ENCODE results near the gene AP4M1.

The AP4M1 gene

GRCh38 chr7:100152937-100153666, 51.7 kb downstream of the AP4M1 start:
- Histone ChIP-seq H3K36me3 (ENCODE audit: control insufficient read depth in 4 of 4, insufficient read depth in 4 of 4, low read length in 3 of 4) (peaks cover 4 to 40% (median 27%) of the 10 kb centered on the region in 4 experiments), H3K27ac (ENCODE audit: insufficient read depth in 1 of 2, low read depth in 1 of 2, low read length in 2 of 2, poor library complexity in 1 of 2, severe bottlenecking in 2 of 2) (no peak overlapping the region), H3K4me3 (ENCODE audit: control insufficient read depth in 1 of 7, extremely low read depth in 1 of 7, insufficient read depth in 4 of 7, low read depth in 2 of 7, low read length in 6 of 7) (no peak overlapping the region), H3K9me3 (ENCODE audit: control extremely low read depth in 1 of 5, control insufficient read depth in 4 of 5, insufficient read depth in 2 of 5, low read depth in 1 of 5, low read length in 4 of 5) (no peaks in the 10 kb centered on the region), H3K4me1 (ENCODE audit: control extremely low read depth in 1 of 4, control insufficient read depth in 4 of 4, insufficient read depth in 4 of 4, low read length in 3 of 4) (peaks cover 9 to 51% (median 39%) of the 10 kb centered on the region in 4 experiments), H3K27me3 (replicated peaks in 2 of 5; ENCODE audit: control insufficient read depth in 4 of 5, insufficient read depth in 5 of 5, low read length in 4 of 5) (no peaks in the 10 kb centered on the region)
- 96% methylated on average over 12 of the region's 18 CpGs for WGBS (ENCODE audit: insufficient coverage)
- ChIA-PET CTCF (interaction anchor here (0.6 to 1.1 kb wide), 6 partner anchors 14 to 150 kb away, joined by 3 to 6 read pairs (median 3); no protein-coding TSS in a partner anchor), POLR2A (no interaction called here)
- no peak for DNase-seq

DNA sequence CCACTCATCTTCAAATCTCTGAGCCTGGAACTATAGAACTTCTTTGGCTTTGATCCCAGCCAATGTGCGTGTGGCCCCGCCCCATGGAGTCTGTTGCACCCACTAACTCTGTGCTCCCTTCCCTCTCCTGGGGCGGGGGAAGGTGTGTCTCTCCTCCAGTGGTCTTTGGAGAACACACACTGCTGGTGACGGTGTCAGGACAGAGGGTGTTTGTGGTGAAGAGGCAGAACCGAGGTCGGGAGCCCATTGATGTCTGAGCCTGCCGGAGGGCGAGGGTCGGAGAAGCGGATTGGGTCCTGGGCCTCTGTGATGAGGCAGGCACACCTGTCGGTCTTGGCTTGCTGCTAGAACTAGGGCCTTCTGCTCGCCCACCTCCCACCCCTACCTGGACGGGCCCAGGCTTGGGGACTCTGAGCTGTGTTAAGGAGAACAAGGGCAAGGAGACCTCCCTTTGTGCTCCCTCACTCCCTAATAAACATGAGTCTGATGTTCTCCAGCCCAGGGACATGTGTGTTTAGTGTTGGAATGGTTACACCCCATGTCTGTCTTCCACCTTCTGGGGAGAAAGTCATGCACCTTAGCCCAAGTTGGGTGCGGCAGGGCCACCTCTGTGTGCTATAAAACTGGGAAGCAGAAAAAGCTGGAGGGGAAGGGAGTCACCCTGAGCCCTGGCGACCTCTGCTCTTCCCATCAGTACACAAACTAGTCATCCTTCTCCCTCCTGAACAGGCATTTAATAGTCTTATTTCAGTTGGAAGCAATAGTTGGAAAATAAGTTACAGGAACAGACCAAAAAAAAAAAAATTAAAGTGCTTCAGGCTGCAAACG, 52.5 kb downstream of the AP4M1 start:
- no peaks in the 10 kb centered on the region for H3K27me3 ChIP-seq (replicated peaks in 2 of 5; ENCODE audit: control insufficient read depth in 4 of 5, insufficient read depth in 5 of 5, low read length in 4 of 5)
- WGBS (ENCODE audit: insufficient coverage) = 89% methylated on average over 10 of the region's 16 CpGs
- no peak overlapping the region for H3K4me3 ChIP-seq (ENCODE audit: control insufficient read depth in 1 of 7, extremely low read depth in 1 of 7, insufficient read depth in 4 of 7, low read depth in 2 of 7, low read length in 6 of 7)
- no peak for DNase-seq
- peaks cover 4 to 40% (median 27%) of the 10 kb centered on the region in 4 experiments for H3K36me3 ChIP-seq (ENCODE audit: control insufficient read depth in 4 of 4, insufficient read depth in 4 of 4, low read length in 3 of 4)
- H3K27ac ChIP-seq (ENCODE audit: insufficient read depth in 1 of 2, low read depth in 1 of 2, low read length in 2 of 2, poor library complexity in 1 of 2, severe bottlenecking in 2 of 2) = no peak overlapping the region
- ChIA-PET CTCF (interaction anchor here (0.6 to 4.6 kb wide), 4 partner anchors 13 to 79 kb away, joined by 3 to 21 read pairs (median 4); no protein-coding TSS in a partner anchor), POLR2A (no interaction called here)
- peaks cover 9 to 49% (median 36%) of the 10 kb centered on the region in 4 experiments for H3K4me1 ChIP-seq (ENCODE audit: control extremely low read depth in 1 of 4, control insufficient read depth in 4 of 4, insufficient read depth in 4 of 4, low read length in 3 of 4)
- no peaks in the 10 kb centered on the region for H3K9me3 ChIP-seq (ENCODE audit: control extremely low read depth in 1 of 5, control insufficient read depth in 4 of 5, insufficient read depth in 2 of 5, low read depth in 1 of 5, low read length in 4 of 5)

GRCh38 chr7:100154651-100155491, 53.4 kb downstream of the AP4M1 start:
- H3K27me3 ChIP-seq (replicated peaks in 2 of 5; ENCODE audit: control insufficient read depth in 4 of 5, insufficient read depth in 5 of 5, low read length in 4 of 5) = no peaks in the 10 kb centered on the region
- WGBS (ENCODE audit: insufficient coverage) = 95% methylated on average over 26 of the region's 30 CpGs
- peaks cover 9 to 46% (median 31%) of the 10 kb centered on the region in 4 experiments for H3K4me1 ChIP-seq (ENCODE audit: control extremely low read depth in 1 of 4, control insufficient read depth in 4 of 4, insufficient read depth in 4 of 4, low read length in 3 of 4)
- H3K9me3 ChIP-seq (ENCODE audit: control extremely low read depth in 1 of 5, control insufficient read depth in 4 of 5, insufficient read depth in 2 of 5, low read depth in 1 of 5, low read length in 4 of 5) = no peaks in the 10 kb centered on the region
- POLR2A ChIA-PET = no interaction called here
- H3K4me3 ChIP-seq (ENCODE audit: control insufficient read depth in 1 of 7, extremely low read depth in 1 of 7, insufficient read depth in 4 of 7, low read depth in 2 of 7, low read length in 6 of 7) = no peak overlapping the region
- CTCF ChIA-PET = interaction anchor here (0.7 to 4.6 kb wide), 4 partner anchors 14 to 35 kb away, joined by 3 to 21 read pairs (median 3); no protein-coding TSS in a partner anchor
- DNase-seq = no peak
- H3K36me3 ChIP-seq (ENCODE audit: control insufficient read depth in 4 of 4, insufficient read depth in 4 of 4, low read length in 3 of 4) = peaks cover 4 to 40% (median 27%) of the 10 kb centered on the region in 4 experiments
- H3K27ac ChIP-seq (ENCODE audit: insufficient read depth in 1 of 2, low read depth in 1 of 2, low read length in 2 of 2, poor library complexity in 1 of 2, severe bottlenecking in 2 of 2) = no peak overlapping the region

DNA sequence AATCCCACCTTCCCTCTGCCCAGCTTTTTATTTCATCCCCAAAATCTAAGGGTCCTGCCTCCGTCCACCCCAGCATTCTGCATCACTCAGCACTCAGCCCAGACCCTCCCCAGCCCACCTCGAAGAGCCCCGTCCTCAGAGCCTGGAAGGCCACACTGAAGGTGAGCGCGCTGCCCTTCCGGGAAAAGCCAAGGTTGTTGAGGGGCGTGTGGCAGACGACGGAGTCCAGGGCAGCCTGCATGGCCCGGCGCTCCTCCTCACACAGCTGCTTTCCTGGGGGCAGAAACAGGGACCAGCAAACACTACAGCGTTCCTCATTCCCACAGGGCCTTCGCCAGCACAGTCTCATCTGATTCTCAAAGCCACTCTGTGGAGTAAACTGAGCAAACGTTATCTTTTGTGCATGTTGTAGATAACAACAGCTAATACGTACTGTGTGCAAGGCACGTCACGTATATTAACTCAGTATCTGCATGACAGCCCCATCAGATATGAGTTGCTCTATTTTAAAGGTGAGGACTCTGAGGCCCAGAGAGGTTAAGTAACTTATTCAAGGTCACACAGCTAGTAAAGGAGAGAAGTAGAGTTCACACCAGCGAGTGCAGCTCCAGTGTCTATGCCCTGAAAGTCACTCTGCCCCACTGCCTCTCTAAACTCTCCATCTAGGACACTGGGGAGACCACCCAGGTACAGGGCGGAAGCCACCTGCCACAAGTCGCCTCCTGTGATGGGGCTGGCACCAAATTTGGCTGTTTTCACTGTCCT, 54.3 kb downstream of the AP4M1 start:
- ChIA-PET POLR2A (no interaction called here), CTCF (interaction anchor here (0.8 to 4.6 kb wide), 6 partner anchors 8 to 34 kb away, joined by 3 to 21 read pairs (median 4); partner anchors contain the start of genes GPC2 and LAMTOR4)
- Histone ChIP-seq H3K4me3 (ENCODE audit: control insufficient read depth in 1 of 7, extremely low read depth in 1 of 7, insufficient read depth in 4 of 7, low read depth in 2 of 7, low read length in 6 of 7) (no peak overlapping the region), H3K27me3 (replicated peaks in 2 of 5; ENCODE audit: control insufficient read depth in 4 of 5, insufficient read depth in 5 of 5, low read length in 4 of 5) (no peaks in the 10 kb centered on the region), H3K36me3 (ENCODE audit: control insufficient read depth in 4 of 4, insufficient read depth in 4 of 4, low read length in 3 of 4) (peaks cover 4 to 40% (median 27%) of the 10 kb centered on the region in 4 experiments), H3K4me1 (ENCODE audit: control extremely low read depth in 1 of 4, control insufficient read depth in 4 of 4, insufficient read depth in 4 of 4, low read length in 3 of 4) (peaks cover 4 to 40% (median 28%) of the 10 kb centered on the region in 4 experiments), H3K9me3 (ENCODE audit: control extremely low read depth in 1 of 5, control insufficient read depth in 4 of 5, insufficient read depth in 2 of 5, low read depth in 1 of 5, low read length in 4 of 5) (no peaks in the 10 kb centered on the region), H3K27ac (ENCODE audit: insufficient read depth in 1 of 2, low read depth in 1 of 2, low read length in 2 of 2, poor library complexity in 1 of 2, severe bottlenecking in 2 of 2) (no peak overlapping the region)
- 95% methylated on average over 20 of the region's 20 CpGs for WGBS (ENCODE audit: insufficient coverage)
- DNase-seq = no peak

DNA sequence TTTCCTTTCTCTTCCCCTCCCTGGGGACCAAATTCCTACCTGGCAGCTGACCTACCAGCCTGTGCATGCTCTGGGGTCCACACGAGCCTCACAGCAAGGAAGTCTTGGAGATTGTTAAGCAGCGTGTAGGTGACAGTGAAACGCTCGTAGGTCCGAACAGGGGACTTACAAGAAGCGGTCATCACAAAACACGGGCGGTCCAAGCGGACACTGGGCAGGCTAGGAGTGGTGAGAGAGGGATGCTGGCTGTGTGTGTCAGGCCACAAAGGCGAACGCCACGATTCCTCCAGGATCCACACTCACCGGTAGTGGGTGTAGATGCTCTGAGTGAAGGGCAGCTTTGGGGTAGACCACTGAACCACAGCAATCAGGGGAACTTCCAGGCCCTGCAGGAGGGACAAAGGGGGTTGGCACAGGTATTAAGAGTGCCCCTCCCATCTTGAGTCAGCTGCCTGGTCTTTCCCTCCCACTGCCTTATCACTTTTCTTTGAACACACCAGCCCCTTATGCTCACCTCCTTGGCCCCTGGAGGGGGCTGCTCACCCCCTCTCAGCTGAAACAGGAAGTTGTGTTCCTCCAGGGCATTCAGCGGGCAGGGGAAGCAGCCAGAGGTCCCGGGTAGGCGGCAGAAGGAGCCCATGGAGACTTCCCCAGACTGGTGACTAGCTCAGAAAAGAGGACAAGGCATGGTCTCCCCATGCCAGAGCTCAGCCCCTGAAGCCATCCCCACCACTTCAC, 55.1 kb downstream of the AP4M1 start:
- Histone ChIP-seq H3K36me3 (ENCODE audit: control insufficient read depth in 4 of 4, insufficient read depth in 4 of 4, low read length in 3 of 4) (peaks cover 4 to 40% (median 27%) of the 10 kb centered on the region in 4 experiments), H3K4me3 (ENCODE audit: control insufficient read depth in 1 of 7, extremely low read depth in 1 of 7, insufficient read depth in 4 of 7, low read depth in 2 of 7, low read length in 6 of 7) (peak overlapping the region in 1 of 7 experiments; percentile 88), H3K27me3 (replicated peaks in 2 of 5; ENCODE audit: control insufficient read depth in 4 of 5, insufficient read depth in 5 of 5, low read length in 4 of 5) (no peaks in the 10 kb centered on the region), H3K4me1 (ENCODE audit: control extremely low read depth in 1 of 4, control insufficient read depth in 4 of 4, insufficient read depth in 4 of 4, low read length in 3 of 4) (peaks cover 4 to 40% (median 28%) of the 10 kb centered on the region in 4 experiments), H3K27ac (ENCODE audit: insufficient read depth in 1 of 2, low read depth in 1 of 2, low read length in 2 of 2, poor library complexity in 1 of 2, severe bottlenecking in 2 of 2) (peak overlapping the region in 1 of 2 experiments; percentile 76), H3K9me3 (ENCODE audit: control extremely low read depth in 1 of 5, control insufficient read depth in 4 of 5, insufficient read depth in 2 of 5, low read depth in 1 of 5, low read length in 4 of 5) (no peaks in the 10 kb centered on the region)
- CTCF ChIA-PET = interaction anchor here (0.8 to 4.6 kb wide), 7 partner anchors 8 to 34 kb away, joined by 3 to 21 read pairs (median 4); partner anchors contain the start of genes GPC2 and LAMTOR4
- 69% methylated on average over 15 of the region's 16 CpGs for WGBS (ENCODE audit: insufficient coverage)
- peak in 2 of 3 donors; percentile 63 to 71 for DNase-seq
- POLR2A ChIA-PET = interaction anchor here (0.9 kb wide), 1 partner anchor 12 kb away, joined by 4 read pairs; the partner anchor contains the start of gene GAL3ST4
